GM06990 (cell line): ENCODE measurements around the gene SUCO.

Experiments used
- DNase-seq: peaks from one replicate; pipeline ENCODE4 v3.0.0-alpha.2; 2011; ENCODE audit not compliant: insufficient read length; ENCODE audit errors: extremely low read depth
- H3K27me3 ChIP-seq: replicated peaks from 2 replicates; pipeline ENCODE4 v1.6.0; 2011; ENCODE audit warnings: low read length; ENCODE audit not compliant: control insufficient read depth, insufficient read depth
- H3K36me3 ChIP-seq: 2 replicates; pipeline ENCODE4 v1.5.1; 2011; ENCODE audit warnings: low read length; ENCODE audit not compliant: control insufficient read depth, insufficient read depth
- H3K4me3 ChIP-seq: replicated peaks from 2 replicates; pipeline ENCODE4 v1.5.1; 2011; ENCODE audit warnings: low read depth, mild to moderate bottlenecking, control low read depth, low read length
- TF ChIP-seq, protein P1 (sequence below): IDR thresholded peaks from 2 replicates; pipeline ENCODE4 v1.5.1; 2011; ENCODE audit warnings: low read length, control low read depth, mild to moderate bottlenecking, inconsistent platforms; ENCODE audit not compliant: insufficient read depth, poor library complexity, severe bottlenecking

The SUCO gene

DNA sequence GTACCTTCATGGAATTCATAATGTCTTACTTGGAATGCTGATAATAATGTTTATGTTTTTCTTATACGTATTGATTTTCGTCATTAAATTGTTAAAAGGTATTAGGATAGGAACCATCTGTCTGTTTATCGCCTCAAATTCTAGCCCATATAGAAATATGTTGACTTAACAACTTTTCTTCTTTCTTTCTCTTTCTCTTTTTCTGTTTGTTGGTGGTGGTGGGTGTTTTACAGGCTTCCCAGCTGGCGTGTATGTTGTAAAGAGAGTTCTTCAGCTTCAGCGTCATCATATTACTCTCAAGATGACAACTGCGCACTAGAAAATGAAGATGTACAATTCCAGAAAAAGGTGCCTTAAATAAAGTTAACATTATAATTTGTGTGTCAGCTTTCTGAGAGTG lies 18.3 kb downstream of the SUCO start:
- no peaks in the 10 kb centered on the region for H3K27me3 ChIP-seq
- H3K4me3 ChIP-seq, result no peak overlapping the region
- no peaks in the 10 kb centered on the region for H3K36me3 ChIP-seq
- no peak for DNase-seq
- TF ChIP-seq, protein P1, sequence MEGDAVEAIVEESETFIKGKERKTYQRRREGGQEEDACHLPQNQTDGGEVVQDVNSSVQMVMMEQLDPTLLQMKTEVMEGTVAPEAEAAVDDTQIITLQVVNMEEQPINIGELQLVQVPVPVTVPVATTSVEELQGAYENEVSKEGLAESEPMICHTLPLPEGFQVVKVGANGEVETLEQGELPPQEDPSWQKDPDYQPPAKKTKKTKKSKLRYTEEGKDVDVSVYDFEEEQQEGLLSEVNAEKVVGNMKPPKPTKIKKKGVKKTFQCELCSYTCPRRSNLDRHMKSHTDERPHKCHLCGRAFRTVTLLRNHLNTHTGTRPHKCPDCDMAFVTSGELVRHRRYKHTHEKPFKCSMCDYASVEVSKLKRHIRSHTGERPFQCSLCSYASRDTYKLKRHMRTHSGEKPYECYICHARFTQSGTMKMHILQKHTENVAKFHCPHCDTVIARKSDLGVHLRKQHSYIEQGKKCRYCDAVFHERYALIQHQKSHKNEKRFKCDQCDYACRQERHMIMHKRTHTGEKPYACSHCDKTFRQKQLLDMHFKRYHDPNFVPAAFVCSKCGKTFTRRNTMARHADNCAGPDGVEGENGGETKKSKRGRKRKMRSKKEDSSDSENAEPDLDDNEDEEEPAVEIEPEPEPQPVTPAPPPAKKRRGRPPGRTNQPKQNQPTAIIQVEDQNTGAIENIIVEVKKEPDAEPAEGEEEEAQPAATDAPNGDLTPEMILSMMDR, result no peak

DNA sequence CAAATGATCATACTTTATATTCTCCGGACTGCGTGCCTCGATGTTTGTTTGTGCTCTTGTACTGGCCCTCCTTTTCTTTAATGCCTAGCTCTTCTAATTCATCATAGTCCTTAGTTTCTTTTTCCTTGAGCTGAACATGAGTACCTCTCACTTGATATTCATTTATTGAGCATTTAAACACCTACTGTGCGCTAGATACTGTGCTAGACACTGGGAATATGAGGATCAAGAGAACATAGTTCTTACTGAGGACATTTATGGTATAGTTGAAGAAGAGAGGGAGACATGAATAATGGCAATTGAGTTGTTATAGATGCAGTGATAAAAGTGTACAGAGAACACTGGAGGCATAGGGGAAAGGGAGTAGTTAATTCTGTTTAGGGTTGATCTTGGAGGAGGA lies 22.0 kb downstream of the SUCO start:
- no peaks in the 10 kb centered on the region for H3K27me3 ChIP-seq
- no peak overlapping the region for H3K4me3 ChIP-seq
- no peak for DNase-seq
- H3K36me3 ChIP-seq, result no peaks in the 10 kb centered on the region; the same call in 1 of the 2 replicates
- TF ChIP-seq, protein P1, result no peak

DNA sequence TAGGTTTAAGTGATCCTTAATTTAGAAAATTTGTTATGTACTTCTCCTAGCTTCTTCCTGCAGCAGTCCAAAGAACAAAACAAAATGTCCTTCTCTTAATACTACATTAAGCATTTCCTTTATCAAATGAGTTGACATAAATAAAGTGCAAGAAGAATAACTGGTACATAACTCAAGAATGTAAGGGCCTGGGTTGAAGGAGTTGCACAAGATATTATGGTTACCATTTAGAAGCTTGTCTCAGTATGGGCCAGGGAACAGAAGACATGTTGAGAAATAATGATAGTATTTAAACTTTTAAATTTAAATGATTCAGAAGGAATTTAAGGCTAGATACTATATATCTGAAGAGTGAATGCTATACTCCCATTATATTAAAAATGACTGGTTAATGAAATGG lies 23.5 kb downstream of the SUCO start:
- TF ChIP-seq, protein P1, result no peak

DNA sequence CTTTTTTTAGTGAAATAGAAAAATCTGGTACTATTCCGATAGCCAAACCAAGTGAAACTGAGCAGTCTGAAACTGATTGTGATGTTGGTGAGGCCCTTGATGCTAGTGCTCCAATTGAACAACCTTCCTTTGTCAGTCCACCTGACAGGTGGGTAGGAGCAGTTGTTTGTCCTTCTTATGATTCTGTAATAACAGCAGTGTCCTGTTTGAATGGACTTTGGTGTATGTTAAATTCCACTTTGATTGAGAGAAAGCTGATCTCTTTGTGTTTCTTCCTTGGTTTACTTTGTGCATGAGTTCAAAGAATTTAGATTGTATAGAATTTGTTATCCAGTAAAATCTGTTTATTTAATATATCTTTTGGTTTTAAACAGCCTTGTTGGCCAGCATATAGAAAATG lies 24.3 kb downstream of the SUCO start:
- Histone ChIP-seq H3K36me3 (peaks cover 2% of the 10 kb centered on the region), H3K27me3 (no peaks in the 10 kb centered on the region), H3K4me3 (no peak overlapping the region)
- TF ChIP-seq, protein P1, result no peak
- DNase-seq, result no peak

More for the DNA sequence above, 23.5 kb downstream of the SUCO start:
- DNase-seq, result no peak
- Histone ChIP-seq H3K27me3 (no peaks in the 10 kb centered on the region), H3K36me3 (peaks cover under 1% of the 10 kb centered on the region), H3K4me3 (no peak overlapping the region)

DNA sequence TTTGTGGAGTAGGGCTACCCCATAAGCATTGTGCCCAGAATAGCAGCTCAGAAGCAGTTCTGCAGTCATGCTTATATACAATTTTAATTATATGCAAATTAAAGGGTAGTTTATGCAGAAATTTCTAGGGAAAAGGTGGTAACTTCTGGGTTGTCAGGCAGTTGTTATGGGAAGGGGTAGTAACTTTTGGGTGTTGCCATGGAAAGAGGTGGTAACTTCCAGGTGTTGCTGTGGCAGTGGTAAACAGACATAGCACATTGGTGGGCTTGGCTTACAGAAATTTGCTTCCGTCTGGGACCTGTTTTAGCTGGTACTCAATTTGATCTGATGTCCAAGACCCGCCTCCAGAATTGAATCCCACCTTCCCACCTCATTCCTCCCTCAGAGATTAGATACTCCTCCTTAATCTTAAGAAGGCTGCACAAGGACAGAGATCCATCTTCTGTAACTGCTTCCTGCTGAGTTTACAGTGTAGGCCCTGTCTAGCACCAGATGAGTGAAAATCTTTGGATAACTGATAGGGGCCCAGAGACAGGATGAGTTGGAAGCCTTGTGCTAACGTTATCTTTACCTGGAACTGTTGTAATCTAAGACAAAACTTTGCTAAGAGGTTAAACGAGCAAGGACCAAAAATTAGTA lies 26.7 kb downstream of the SUCO start:
- H3K27me3 ChIP-seq, result no peaks in the 10 kb centered on the region
- peaks cover 6% of the 10 kb centered on the region for H3K36me3 ChIP-seq
- no peak overlapping the region for H3K4me3 ChIP-seq
- TF ChIP-seq, protein P1, result no peak
- DNase-seq, result no peak

DNA sequence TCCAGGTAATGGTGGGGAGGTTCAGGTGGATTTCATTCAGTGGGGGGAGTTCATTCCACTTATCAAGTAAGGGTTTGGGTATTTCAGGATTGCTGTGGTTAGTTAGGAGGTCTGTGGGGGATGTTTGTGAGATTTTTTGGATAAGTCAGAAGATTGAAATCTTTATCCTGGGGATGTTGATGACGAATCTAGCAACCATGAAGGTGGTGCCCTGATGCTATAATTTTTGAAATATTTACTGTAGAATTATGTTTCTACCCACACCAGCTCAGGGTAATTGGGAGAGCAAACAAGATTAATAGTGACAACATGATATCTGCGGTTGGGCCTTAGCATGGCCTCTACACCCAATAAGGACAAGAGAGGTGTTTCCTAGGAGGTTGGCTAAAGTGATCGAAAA lies 28.3 kb downstream of the SUCO start:
- TF ChIP-seq, protein P1, result no peak
- peaks cover 8% of the 10 kb centered on the region for H3K36me3 ChIP-seq
- no peak for DNase-seq
- H3K27me3 ChIP-seq, result no peaks in the 10 kb centered on the region
- no peak overlapping the region for H3K4me3 ChIP-seq
